ENCODE measurements around the gene STRIP2.
"Not testable (repeated sequence)": the region's sequence is repeated elsewhere in the genome, so short reads cannot be mapped to it uniquely, and the experiment has no call there.

The STRIP2 gene

DNA sequence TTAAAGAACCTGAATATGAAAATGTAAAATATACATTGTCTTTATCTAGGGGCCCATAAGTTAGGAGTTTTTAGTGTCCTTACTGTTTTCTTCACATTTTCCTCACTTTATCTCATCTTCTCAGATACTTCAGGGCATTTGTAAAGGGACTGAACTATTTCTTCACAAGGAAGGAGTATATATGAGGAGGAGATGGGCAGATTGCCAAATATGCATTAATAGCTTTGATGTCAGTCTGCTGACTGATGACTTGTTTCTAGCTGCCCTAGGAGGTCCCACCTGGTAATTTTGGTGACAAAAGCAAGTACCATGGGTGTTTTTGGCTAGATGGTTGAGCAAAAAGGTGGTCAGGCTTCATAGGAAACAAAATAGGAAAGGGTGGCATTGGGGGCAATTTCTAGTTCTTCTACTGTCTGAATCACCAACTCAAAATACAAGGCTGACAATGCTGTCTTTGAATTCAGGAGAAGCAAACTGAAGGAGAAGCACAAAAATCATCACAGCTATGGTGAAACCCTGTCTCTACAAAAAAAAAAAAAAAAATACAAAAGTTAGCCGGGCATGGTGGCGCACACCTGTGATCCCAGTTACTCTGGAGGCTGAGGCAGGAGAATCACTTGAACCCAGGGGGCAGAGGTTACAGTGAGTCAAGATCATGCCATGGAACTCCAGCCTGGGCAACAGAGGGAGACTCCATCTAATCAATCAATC is 10.4 kb upstream of the STRIP2 start:
- DNase-seq (ENCODE audit: low read depth), result no peak

- DNase-seq (ENCODE audit: low read depth), result no peak
These were observed 7.8 kb upstream of the STRIP2 start for GRCh38 chr7:129426482-129426881.

- no peak for DNase-seq (ENCODE audit: low read depth)
These were observed 6.6 kb upstream of the STRIP2 start for GRCh38 chr7:129427526-129428045.

DNA sequence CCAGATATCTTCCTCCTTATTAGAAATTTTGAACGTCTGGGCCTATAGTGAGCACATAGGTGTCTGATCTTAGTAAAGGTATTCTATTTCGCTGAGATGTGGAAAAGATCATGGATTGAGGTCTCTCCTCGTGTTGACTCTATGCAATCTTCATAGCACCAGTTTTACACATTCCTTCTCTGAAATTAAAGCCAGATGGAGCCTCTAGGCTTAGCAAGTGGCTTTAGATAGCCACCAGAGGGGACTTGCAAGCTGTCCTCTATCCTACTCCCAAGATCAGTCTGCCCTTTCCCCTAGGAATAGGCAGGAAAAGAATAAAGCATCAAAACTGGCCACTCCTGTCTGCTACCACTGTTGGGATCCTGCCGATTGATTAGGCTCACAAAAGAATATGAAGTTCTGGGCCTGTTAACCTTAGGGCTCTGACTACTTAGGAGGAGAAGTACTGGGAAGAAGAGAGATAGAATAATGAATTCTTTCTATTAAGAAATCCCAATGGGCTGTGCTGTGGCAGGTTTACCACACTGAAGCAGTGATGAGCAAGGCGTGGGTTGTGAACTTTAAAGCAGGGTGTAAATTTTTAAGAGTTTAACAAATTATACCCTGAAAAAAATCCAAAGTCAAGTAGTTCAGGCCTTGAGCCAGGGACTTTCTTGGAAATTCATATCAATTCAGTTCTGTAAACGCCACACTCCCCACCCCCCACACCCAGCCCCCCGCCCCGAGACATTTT is 2.2 kb upstream of the STRIP2 start:
- DNase-seq (ENCODE audit: low read depth), result no peak

- DNase-seq (ENCODE audit: low read depth), result no peak
These were observed 565 bp downstream of the STRIP2 start for GRCh38 chr7:129434675-129435318.

GRCh38 chr7:129435414-129435829 is 1.2 kb downstream of the STRIP2 start:
- DNase-seq (ENCODE audit: low read depth), result no peak

DNA sequence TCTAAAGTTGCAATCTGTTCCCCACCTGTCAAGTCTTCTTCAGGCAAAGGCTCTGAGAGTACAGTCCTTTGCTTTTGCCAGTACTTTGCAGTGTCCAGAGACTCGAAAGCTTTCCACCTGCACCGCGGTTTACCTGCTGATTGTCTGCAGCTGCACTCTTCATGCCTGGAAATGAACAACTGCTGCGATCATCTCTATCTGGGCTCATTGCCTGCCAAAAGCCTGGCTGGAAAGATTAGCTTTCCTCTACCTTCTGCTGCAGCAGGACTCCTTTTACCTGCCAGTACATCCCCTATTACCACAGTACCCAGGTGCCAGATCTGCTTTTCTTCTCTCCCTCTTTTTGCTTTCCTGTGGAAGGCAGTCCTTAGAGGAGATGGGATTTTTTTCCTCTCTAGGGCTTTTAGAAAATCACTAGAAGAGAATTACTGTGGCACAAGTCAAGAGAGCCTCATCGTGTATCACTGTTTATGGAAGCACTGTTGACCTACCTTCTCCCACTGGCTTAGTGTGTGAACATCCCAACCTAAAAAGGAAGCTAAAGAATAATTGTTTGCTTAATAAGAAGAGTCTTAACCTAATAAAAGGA is 2.2 kb downstream of the STRIP2 start:
- no peak for DNase-seq (ENCODE audit: low read depth)

GRCh38 chr7:129437190-129437589 is 3.0 kb downstream of the STRIP2 start:
- no peak for DNase-seq (ENCODE audit: low read depth)

- DNase-seq (ENCODE audit: low read depth), result no peak
These were observed 4.1 kb downstream of the STRIP2 start for GRCh38 chr7:129438281-129438838.

DNA sequence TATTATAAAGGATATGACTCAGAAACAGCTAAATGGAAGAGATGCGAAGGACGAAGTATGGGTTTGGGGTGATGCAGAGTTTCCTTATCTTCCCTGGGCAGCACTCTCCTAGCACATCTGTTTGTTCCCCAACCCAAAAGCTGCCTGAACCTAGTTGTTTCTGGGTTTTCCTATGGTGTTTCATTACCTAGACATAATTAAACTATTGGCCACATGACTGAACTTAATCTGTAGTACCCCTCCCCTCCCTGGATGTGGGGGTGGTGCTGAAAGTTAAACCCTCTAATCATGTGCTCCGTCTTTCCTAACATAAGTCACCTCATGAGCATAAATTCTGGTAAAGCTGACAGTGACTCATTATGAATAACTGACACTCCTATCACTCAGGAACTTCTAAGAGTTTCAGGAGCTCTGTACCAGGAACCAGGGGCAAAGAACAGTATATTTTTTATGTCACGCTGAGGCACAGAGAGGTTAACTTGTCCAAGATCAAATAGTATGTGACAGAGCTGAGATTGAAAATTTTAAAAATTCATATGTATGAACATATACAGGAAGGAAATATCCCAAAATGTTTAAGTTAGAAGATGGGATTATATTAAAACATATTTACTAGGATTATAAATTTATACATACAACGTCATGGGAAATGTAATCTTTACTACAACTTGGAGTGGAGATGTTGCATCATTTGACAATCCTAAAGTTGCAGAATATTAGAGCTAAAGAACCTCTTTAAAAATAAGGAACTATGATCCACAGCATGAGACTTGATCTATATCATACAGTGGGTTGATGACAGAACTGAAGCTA is 4.8 kb downstream of the STRIP2 start:
- peak; percentile 55 for DNase-seq (ENCODE audit: low read depth)

DNA sequence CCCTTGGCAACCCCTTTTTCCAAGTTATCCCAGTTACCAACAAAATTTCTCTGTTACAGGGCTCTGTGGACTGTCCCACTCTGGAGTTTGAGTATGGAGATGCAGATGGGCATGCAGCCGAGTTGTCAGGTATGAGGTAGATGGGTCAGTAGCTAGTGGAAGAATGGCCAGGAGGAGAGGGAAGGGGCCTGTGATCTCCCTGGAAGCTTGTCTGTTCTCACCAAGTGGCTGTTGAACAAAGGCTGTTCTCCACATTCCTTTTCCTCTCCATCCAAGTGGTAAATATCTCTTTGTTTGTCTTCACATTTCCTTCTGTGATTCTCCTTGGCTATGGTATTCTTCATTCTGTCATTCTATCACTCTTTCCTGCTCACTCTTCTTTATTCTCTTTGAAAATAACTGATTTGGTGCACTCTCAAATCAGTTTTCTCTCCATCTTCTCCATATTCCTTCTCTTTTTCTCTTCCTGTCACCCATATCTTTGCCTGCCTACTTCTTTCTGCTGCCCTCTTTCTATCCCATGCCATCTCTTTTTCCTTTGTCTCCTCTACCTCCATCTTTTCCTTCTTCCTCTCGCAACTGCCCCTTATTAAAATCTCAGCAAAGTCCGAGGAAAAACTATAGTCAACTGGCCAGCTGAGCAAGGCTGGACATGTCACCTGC is 5.9 kb downstream of the STRIP2 start:
- no peak for DNase-seq (ENCODE audit: low read depth)

- no peak for DNase-seq (ENCODE audit: low read depth)
These were observed 9.4 kb downstream of the STRIP2 start for GRCh38 chr7:129443612-129444011.

- DNase-seq (ENCODE audit: low read depth), result not testable (repeated sequence)
These were observed 10.5 kb downstream of the STRIP2 start for GRCh38 chr7:129444776-129445175.

GRCh38 chr7:129446925-129447324 is 12.7 kb downstream of the STRIP2 start:
- not testable (repeated sequence) for DNase-seq (ENCODE audit: low read depth)

DNA sequence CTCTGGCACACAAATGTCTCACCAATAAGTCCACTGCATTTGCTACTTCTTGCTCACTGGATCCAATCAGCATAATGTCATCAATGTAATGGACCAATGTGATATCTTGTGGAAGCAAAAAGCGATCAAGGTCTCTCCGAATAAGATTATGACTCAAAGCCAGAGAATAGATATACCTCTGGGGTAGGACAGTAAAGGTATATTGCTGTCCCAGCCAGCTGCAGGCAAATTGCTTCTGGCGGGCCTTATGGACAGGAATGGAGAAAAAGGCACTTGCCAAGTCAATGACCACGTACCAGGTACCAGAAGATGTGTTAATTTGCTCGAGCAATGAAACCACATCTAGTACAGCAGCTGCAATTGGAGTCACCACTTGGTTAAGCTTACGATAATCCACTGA is 13.2 kb downstream of the STRIP2 start:
- DNase-seq (ENCODE audit: low read depth), result not testable (repeated sequence)

- not testable (repeated sequence) for DNase-seq (ENCODE audit: low read depth)
These were observed 14.4 kb downstream of the STRIP2 start for GRCh38 chr7:129448608-129449007.

DNA sequence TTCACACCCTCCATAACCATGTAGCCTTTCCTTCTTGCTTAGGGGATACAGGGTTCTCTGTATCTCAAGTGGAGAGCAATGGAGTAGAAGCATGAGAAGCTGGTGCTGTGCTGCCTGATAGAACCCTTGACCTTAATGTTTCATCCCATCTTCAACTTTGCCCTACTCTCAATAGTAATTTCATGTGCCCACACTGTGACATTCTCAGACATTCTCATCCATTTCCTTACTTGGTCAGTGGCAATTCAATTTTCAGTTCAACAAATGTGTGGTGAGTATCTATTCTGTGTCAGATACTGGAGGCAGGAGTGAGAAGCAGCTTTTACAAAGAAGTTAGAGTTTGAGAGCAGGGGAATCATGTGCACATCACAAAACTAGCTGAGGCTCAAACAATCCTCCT is 16.1 kb downstream of the STRIP2 start:
- DNase-seq (ENCODE audit: low read depth), result no peak

DNA sequence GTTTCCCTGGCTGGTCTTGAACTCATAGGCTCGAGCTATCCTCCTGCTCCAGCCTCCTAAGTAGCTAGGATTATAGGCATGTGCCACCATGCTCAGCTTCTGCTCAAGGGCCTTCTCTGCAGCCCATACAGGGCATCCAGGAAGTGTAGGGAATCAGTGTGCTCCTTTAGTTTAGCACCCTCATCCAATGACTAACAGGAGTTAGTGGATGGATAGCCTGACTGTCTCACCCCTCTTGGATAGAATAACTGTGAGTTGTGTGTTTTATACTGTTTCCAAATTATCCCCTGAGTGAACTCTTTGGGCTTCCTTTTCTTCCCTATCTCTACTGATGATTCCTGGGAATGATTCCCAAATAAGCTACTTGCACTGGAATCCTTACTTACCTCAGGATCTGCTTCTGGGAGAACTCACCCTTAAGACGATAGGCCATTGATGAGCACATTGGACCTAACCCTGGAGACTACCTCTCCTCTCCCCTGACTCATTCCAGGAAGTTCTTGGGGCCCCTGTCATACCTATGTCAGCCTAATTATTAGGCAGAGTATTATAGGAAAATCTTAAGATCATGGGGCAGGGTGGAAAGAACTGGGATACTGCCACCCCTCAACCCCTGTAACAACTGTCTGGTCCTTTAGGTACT is 18.5 kb downstream of the STRIP2 start:
- DNase-seq (ENCODE audit: low read depth), result no peak

GRCh38 chr7:129453510-129454248 is 19.4 kb downstream of the STRIP2 start:
- no peak for DNase-seq (ENCODE audit: low read depth)

GRCh38 chr7:129454249-129454551 is 20.0 kb downstream of the STRIP2 start:
- no peak for DNase-seq (ENCODE audit: low read depth)

Data from activated T-cell treated with anti-CD3 and anti-CD28 coated beads for 48 hours (primary cell).